ENCODE data around the gene RHCE. TPM values are rescaled to one million over a fixed set of nuclear protein-coding genes. Genes with fewer than 3 reads are reported as not detected.

The RHCE gene
- total and polyA plus RNA-seq, 7 donors: 0.22 to 2.0 (median 0.88) TPM; not detected in 1

- Histone ChIP-seq H3K27me3 (ENCODE audit: insufficient read depth in 3 of 3, low read length in 2 of 3) (no peaks in the 10 kb centered on the region), H3K27ac (peak overlapping the region; percentile 13), H3K36me3 (ENCODE audit: insufficient read depth in 1 of 2, low read depth in 1 of 2) (peaks cover 4 to 55% of the 10 kb centered on the region in 2 donors), H3K9me3 (no peaks in the 10 kb centered on the region), H3K4me1 (no peaks in the 10 kb centered on the region), H3K4me3 (no peak overlapping the region)
- WGBS, 3 donors: 82 to 91% (median 86%) methylated on average over 7 of the region's 7 CpGs
- no peak for DNase-seq
- ATAC-seq: peak in 1 of 4 donors; percentile 49
- TF ChIP-seq, protein P1, sequence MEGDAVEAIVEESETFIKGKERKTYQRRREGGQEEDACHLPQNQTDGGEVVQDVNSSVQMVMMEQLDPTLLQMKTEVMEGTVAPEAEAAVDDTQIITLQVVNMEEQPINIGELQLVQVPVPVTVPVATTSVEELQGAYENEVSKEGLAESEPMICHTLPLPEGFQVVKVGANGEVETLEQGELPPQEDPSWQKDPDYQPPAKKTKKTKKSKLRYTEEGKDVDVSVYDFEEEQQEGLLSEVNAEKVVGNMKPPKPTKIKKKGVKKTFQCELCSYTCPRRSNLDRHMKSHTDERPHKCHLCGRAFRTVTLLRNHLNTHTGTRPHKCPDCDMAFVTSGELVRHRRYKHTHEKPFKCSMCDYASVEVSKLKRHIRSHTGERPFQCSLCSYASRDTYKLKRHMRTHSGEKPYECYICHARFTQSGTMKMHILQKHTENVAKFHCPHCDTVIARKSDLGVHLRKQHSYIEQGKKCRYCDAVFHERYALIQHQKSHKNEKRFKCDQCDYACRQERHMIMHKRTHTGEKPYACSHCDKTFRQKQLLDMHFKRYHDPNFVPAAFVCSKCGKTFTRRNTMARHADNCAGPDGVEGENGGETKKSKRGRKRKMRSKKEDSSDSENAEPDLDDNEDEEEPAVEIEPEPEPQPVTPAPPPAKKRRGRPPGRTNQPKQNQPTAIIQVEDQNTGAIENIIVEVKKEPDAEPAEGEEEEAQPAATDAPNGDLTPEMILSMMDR (IDR thresholded peaks at IDR 0.05): no peak
- intact Hi-C loops (cut with DNase I): no loop called here
Measured at GRCh38 chr1:25360596-25361581, 59.7 kb downstream of the RHCE start.

DNA sequence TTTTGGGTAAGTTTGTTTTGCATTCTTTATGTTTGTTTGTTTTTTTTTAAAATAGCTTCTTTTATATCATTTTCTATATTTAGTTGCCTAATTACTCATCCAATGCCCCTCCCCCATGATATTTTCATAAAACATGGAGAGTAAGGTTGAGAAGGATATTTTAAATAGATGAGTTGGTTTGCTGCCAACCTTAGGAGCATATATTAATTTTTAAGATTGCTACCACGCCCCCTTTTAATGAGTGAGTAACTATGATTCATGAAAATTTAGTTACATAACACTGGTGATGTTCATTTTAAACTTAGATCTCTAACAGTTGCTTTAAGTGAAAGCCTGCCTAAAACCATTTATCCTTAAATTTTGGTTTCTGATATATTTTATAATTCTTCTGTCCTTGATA lies 63.8 kb downstream of the RHCE start:
- intact Hi-C loops (cut with DNase I): no loop called here
- no peaks in the 10 kb centered on the region for H3K27me3 ChIP-seq (ENCODE audit: insufficient read depth in 3 of 3, low read length in 2 of 3)
- H3K4me3 ChIP-seq: no peak overlapping the region
- no peak for ATAC-seq
- no peaks in the 10 kb centered on the region for H3K9me3 ChIP-seq
- no peak for DNase-seq
- peaks cover 3 to 94% of the 10 kb centered on the region in 2 donors for H3K36me3 ChIP-seq (ENCODE audit: insufficient read depth in 1 of 2, low read depth in 1 of 2)
- no peaks in the 10 kb centered on the region for H3K4me1 ChIP-seq
- TF ChIP-seq, protein P1 (IDR thresholded peaks at IDR 0.05): no peak
- no peak overlapping the region for H3K27ac ChIP-seq
- WGBS, 3 donors: 85 to 97% (median 97%) methylated on average over 1 of the region's 1 CpG

DNA sequence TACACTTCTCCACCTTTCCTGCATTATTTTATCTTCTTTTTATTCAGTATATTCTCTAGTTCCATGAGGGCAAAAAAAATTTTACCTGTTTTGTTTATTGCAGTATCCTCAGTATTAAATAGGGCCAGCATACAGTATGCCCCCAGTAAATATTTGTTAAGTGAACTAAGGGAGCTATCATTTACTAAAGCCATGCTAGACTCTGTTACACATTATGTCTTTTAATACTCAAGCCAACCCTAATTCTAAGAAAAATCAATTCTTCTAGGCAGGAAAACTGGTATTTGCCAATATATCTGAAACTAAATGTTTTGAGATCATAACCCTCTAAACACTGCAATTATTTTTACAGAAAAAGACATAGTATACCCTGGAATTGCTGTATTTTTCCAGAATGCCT lies 64.2 kb downstream of the RHCE start:
- no peak overlapping the region for H3K4me3 ChIP-seq
- TF ChIP-seq, protein P1 (IDR thresholded peaks at IDR 0.05): no peak
- no peak for ATAC-seq
- H3K4me1 ChIP-seq: no peaks in the 10 kb centered on the region
- H3K27me3 ChIP-seq (ENCODE audit: insufficient read depth in 3 of 3, low read length in 2 of 3): no peaks in the 10 kb centered on the region
- H3K9me3 ChIP-seq: no peaks in the 10 kb centered on the region
- intact Hi-C loops (cut with DNase I): no loop called here
- peak overlapping the region; percentile 5 for H3K27ac ChIP-seq
- no peak for DNase-seq
- H3K36me3 ChIP-seq (ENCODE audit: insufficient read depth in 1 of 2, low read depth in 1 of 2): peaks cover 2 to 94% of the 10 kb centered on the region in 2 donors

DNA sequence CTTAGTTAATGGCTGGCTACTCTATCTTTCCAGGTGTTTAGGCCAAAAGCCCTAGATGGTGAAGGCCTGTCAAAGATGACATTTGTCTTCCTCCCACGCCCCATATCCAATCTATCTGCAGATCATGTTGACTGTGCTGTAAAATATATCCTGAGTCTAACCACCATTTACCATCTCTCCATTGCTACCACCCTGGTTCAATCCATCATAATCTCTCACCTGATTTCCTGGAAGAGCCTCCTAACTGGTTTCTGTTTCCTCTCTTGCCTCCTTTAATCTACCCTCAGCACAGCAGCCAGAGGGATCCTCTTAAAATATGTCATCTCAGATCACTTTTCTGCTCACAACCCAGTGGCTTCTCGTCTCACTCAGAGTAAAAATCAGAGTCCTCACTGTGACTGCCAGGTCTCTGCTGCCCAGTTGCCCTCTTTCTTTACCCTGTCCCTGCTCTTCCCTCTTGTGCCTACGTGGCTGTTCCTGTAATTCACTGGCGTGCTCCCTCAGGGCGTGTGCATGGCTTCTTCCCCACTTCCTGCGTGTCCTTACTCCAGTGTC lies 64.7 kb downstream of the RHCE start:
- no peak for DNase-seq
- no peak for ATAC-seq
- Histone ChIP-seq H3K9me3 (no peaks in the 10 kb centered on the region), H3K27ac (peak overlapping the region; percentile 5), H3K4me1 (no peaks in the 10 kb centered on the region), H3K27me3 (ENCODE audit: insufficient read depth in 3 of 3, low read length in 2 of 3) (no peaks in the 10 kb centered on the region), H3K4me3 (no peak overlapping the region), H3K36me3 (ENCODE audit: insufficient read depth in 1 of 2, low read depth in 1 of 2) (peaks cover 2 to 91% of the 10 kb centered on the region in 2 donors)
- TF ChIP-seq, protein P1 (IDR thresholded peaks at IDR 0.05): no peak
- 60 to 73% (median 67%) methylated on average over 6 of the region's 6 CpGs for WGBS, 3 donors
- intact Hi-C loops (cut with DNase I): no loop called here
